K562 (cell line): Measurements from ENCODE around the gene VWA7.

ENCODE experiments used
- CBX8 ChIP-seq: fragments of 200-600 bp; sonication (generic); IDR thresholded peaks from 2 replicates; pipeline ENCODE4 v1.6.1; 2012; ENCODE audit warnings: borderline replicate concordance, mixed run types, low read depth, mild to moderate bottlenecking, moderate library complexity, mixed read lengths, low read length, control low read depth, inconsistent platforms; ENCODE audit not compliant: poor library complexity, severe bottlenecking; ENCODE audit errors: extremely low read depth
- EZH2 ChIP-seq: IDR thresholded peaks from 2 replicates; pipeline ENCODE4 v1.6.1; 2012; ENCODE audit warnings: low read depth, mild to moderate bottlenecking, inconsistent platforms, low read length, borderline replicate concordance
- GATA2 ChIP-seq: sonication (generic); formaldehyde crosslinking; IDR thresholded peaks from 2 replicates; pipeline ENCODE4 v1.4.0; 2020; ENCODE audit warnings: mild to moderate bottlenecking, missing genetic modification reagents
- POLR2A ChIP-seq: fragments of 450-650 bp; conservative IDR thresholded peaks from 2 replicates; pipeline ENCODE4 v1.6.1; 2016
- POLR2AphosphoS5 ChIP-seq: IDR thresholded peaks from 2 replicates; pipeline ENCODE4 v1.6.1; 2011; ENCODE audit warnings: mild to moderate bottlenecking, low read depth, low read length, moderate library complexity; ENCODE audit not compliant: control insufficient read depth, insufficient read depth
- SRSF9 ChIP-seq: fragments of 200-400 bp; formaldehyde crosslinking; IDR thresholded peaks from 2 replicates; pipeline ENCODE4 v1.6.1; 2017; ENCODE audit warnings: low read depth, low read length, borderline replicate concordance
- STAG1 ChIP-seq: sonication (generic); formaldehyde crosslinking; IDR thresholded peaks from 2 replicates; pipeline ENCODE4 v1.5.0; 2020; ENCODE audit warnings: missing genetic modification reagents, borderline replicate concordance
- YBX1 ChIP-seq: fragments of 450-650 bp; IDR thresholded peaks from 2 replicates; pipeline ENCODE4 v1.7.1; 2016; ENCODE audit warnings: mild to moderate bottlenecking
- ZBED1 ChIP-seq: IDR thresholded peaks from 2 replicates; pipeline ENCODE4 v1.6.1; 2014
- ZBTB34 ChIP-seq: fragments of 250-450 bp; sonication (Bioruptor Pico); IDR thresholded peaks from 2 replicates; pipeline ENCODE4 v1.8.0; 2021; ENCODE audit warnings: mild to moderate bottlenecking, moderate library complexity
- ZNF12 ChIP-seq: sonication (generic); formaldehyde crosslinking; IDR thresholded peaks from 2 replicates; pipeline ENCODE4 v1.4.0; 2020; ENCODE audit warnings: mild to moderate bottlenecking, missing genetic modification reagents
- ZNF146 ChIP-seq: IDR thresholded peaks from one replicate; pipeline ENCODE4 v1.6.1; 2018; ENCODE audit warnings: missing compliant biosample characterization; ENCODE audit not compliant: unreplicated experiment

- no peak for TF ChIP-seq POLR2AphosphoS5
- no peak for TF ChIP-seq ZBTB34 (CRISPR knock-in tag)
- no peak for TF ChIP-seq ZNF146 (CRISPR knock-in tag)
- TF ChIP-seq EZH2 = no peak
- no peak for TF ChIP-seq ZNF12 (CRISPR knock-in tag)
- TF ChIP-seq ZBED1 = no peak
- TF ChIP-seq CBX8 = no peak
- TF ChIP-seq STAG1 = no peak
- TF ChIP-seq YBX1 = no peak
- TF ChIP-seq GATA2 = no peak
- TF ChIP-seq SRSF9 = no peak
- TF ChIP-seq POLR2A = no peak
These were observed 14.9 kb upstream of the VWA7 start for GRCh38 chr6:31792090-31792374.
